ENCODE data around the gene EME1. TPM values are rescaled to one million over a fixed set of nuclear protein-coding genes. Genes with fewer than 3 reads are reported as not detected.
"Not testable (repeated sequence)": the region's sequence is repeated elsewhere in the genome, so short reads cannot be mapped to it uniquely, and the experiment has no call there.

Gene EME1
- total RNA-seq, 4 donors from 2014 or later: 1.7 to 3.4 TPM; not detected in 2

GRCh38 chr17:50407921-50408320 is 34.9 kb downstream of the EME1 start:
- Histone ChIP-seq H3K27me3 (no peaks in the 10 kb centered on the region), H3K4me1 (no peaks in the 10 kb centered on the region), H3K4me3 (no peak overlapping the region), H3K36me3 (no peaks in the 10 kb centered on the region), H3K9me3 (no peaks in the 10 kb centered on the region), H3K27ac (no peak overlapping the region)
- TF ChIP-seq POLR2A (IDR thresholded peaks at IDR 0.05) (no peak), CTCF (IDR thresholded peaks at IDR 0.05) (no peak)
- DNase-seq: no peak
- intact Hi-C loops (cut with DNase I; ENCODE audit: low total_unique reads): no loop called here

- DNase-seq: no peak
- Histone ChIP-seq H3K36me3 (no peaks in the 10 kb centered on the region), H3K27ac (no peak overlapping the region), H3K4me1 (no peaks in the 10 kb centered on the region), H3K9me3 (no peaks in the 10 kb centered on the region), H3K27me3 (no peaks in the 10 kb centered on the region), H3K4me3 (no peak overlapping the region)
- TF ChIP-seq POLR2A (IDR thresholded peaks at IDR 0.05) (no peak), CTCF (IDR thresholded peaks at IDR 0.05) (no peak)
- intact Hi-C loops (cut with DNase I; ENCODE audit: low total_unique reads): no loop called here
These were observed 39.2 kb downstream of the EME1 start for GRCh38 chr17:50412188-50412732.

DNA sequence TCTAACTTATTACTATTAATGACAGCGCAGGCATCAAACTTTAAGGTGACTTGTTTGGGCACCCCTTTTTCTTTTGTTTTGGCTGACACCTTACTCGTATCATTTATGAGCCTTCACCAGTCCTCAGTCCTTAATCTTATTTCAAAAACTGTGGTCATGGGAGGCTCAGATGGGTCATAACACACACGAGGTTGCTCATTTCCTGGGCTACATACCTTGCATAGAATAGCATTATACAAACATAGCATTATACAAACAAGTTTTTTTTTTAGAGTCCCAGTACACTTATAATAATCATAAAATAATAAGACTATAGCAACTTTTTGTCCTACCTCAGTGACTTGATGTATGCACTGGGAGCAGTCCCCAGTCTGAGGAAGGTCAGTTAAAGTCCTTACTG is 41.8 kb downstream of the EME1 start:
- no peak overlapping the region for H3K27ac ChIP-seq
- H3K9me3 ChIP-seq: no peaks in the 10 kb centered on the region
- intact Hi-C loops (cut with DNase I; ENCODE audit: low total_unique reads): no loop called here
- no peak overlapping the region for H3K4me3 ChIP-seq
- no peaks in the 10 kb centered on the region for H3K4me1 ChIP-seq
- no peaks in the 10 kb centered on the region for H3K36me3 ChIP-seq
- TF ChIP-seq POLR2A (IDR thresholded peaks at IDR 0.05) (no peak), CTCF (IDR thresholded peaks at IDR 0.05) (no peak)
- no peaks in the 10 kb centered on the region for H3K27me3 ChIP-seq
- no peak for DNase-seq

GRCh38 chr17:50419577-50419976 is 46.5 kb downstream of the EME1 start:
- H3K27me3 ChIP-seq; H3K4me3 ChIP-seq; H3K4me1 ChIP-seq; H3K9me3 ChIP-seq; H3K27ac ChIP-seq; intact Hi-C loops (cut with DNase I; ENCODE audit: low total_unique reads); H3K36me3 ChIP-seq; DNase-seq: not testable (repeated sequence)

- peak overlapping the region; percentile 49 to 76 for H3K27ac ChIP-seq
- H3K27me3 ChIP-seq: no peaks in the 10 kb centered on the region
- DNase-seq: no peak
- H3K36me3 ChIP-seq: no peaks in the 10 kb centered on the region
- no peaks in the 10 kb centered on the region for H3K9me3 ChIP-seq
- no peak overlapping the region for H3K4me3 ChIP-seq
- no peaks in the 10 kb centered on the region for H3K4me1 ChIP-seq
- intact Hi-C loops (cut with DNase I; ENCODE audit: low total_unique reads): no loop called here
- no peak for TF ChIP-seq CTCF (IDR thresholded peaks at IDR 0.05)
- TF ChIP-seq POLR2A (IDR thresholded peaks at IDR 0.05): no peak
These were observed 47.5 kb downstream of the EME1 start for GRCh38 chr17:50420419-50421112.

Measured in uterus (tissue), 4 donors.